Stimulated activated CD4-positive, alpha-beta T cell treated with anti-CD3 and anti-CD28 coated beads, Interleukin-4, amount 100 ng/mL, for 4 hours (primary cell): ENCODE results near the gene FOXP1.
"Not testable (repeated sequence)": the region's sequence is repeated elsewhere in the genome, so short reads cannot be mapped to it uniquely, and the experiment has no call there.

Source experiments
- DNase-seq, 2 experiments: peaks; one replicate each; pipeline ENCODE4 v3.0.0-alpha.2; 2020

Gene FOXP1

DNA sequence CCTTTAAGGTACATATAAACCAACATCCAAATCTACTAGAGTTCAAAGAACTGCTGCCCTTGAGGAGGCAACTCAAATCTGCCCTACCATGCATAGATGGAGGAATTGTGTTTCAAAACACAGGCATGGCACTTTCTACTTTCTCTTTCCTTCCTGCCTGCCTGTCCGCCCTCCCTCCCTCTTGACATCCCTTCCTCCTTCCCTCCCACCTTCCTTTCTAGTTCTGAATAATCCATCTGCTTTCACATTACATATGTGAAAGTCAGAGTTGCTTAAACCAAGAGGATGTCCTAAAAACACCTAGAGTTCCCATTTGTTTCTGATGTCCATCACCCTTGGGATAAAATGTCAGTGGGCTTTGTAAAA is 537.6 kb downstream of the FOXP1 start:
- no peak for DNase-seq

DNA sequence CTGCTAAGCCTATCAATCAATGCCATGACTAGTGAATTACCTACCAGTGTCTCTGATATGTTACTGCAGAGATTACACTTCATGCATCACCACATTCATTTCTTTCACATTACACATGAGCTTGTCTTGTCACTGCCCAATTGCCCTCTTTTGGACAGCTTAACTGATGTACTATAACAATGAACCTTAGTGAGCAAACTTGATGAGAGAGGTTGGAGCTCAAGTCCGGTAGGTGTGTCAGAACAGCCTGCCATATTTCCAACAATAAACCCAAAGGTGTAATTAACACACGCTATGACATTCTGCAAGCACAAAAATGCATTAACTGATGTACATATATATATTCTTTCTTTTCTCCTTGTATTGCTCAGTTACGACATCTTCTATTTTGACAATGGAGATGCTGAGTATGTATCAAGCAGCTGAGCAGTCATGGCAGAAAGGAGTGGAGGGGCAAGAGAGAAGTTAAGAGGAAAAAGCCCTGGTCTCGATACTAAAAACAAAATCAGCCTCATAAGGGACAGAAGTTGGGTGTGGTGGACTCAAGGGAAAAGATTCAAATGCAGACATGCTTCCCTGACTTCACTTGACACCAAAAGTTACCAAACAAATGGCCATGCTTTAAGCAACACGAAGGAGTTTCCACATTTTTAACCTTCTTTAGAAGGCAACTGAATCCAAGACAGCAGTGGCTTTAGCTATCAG is 538.2 kb downstream of the FOXP1 start:
- DNase-seq = no peak

DNA sequence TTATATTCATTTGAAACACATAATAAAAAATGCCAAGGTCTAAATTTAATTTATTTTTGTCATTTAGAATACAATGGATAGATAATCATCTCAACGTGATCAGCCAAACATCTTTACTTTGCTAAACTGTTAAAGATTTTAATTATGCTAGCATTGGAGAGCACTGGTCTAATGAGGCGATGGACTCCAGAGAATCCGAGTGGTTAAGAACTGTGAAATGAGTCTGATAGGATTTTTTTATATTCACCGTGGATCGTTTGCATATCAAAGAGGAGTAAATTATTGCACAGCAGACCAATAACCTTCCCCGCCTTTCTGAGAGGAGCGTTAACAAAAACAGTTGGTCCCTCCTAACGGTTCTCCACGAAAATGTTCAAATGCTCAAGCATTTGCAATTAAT is 540.8 kb downstream of the FOXP1 start:
- DNase-seq = no peak

DNA sequence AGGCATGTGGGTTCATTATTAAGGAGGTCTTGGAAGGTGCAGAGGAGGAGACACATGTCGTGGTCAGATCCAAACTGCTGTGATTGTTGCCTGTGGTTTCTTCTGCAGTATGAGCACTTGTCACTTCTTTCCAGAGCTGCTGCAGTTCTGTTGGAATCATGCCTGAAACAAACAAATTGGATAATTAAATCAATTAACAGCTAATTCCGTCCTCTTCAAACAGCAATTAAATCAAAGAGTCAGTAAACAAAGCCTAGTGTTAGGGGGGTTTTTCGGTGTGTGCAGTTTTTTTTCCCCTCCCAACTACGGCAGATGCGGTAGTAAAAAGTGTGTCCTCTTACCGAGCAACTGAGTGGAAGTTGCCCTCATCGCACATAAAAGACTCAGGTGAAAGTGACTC is 542.2 kb downstream of the FOXP1 start:
- DNase-seq = no peak

DNA sequence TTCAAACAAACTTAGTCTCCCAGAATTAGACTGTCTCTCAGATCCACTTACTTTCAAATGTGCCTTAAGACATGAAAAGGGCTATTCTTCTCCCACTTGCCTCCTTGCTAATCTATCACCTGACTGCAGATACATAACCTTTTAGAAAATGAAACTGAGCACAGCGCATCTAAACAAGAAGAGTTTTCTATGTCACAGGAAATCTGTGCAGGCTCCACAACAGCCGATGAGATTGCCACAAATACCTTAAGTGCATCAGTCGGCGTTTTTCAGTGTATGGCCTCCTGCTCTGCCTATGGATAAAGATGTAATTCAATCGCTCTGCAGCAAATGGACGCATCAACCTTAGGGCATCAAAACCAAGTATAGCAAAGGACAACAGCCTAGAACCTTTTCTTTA is 544.2 kb downstream of the FOXP1 start:
- no peak for DNase-seq

DNA sequence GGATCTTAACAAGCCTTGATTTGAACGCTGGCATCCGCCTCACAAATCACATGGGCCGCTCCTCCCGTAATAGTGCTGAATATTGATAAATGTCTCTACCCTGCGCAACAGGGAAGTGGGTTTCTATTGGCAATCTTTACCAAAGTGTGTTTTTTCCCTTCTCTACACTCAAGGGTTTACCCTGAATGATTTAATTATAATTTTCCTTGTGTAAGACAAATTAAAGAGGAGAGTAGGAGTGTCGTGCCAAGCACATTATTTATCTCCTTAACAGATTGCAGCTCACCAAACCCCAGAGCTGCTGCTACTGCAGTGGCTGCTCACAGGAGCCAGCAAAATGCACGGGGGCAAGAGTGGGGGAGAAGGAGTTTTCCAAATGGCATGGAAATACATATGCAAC is 545.8 kb downstream of the FOXP1 start:
- no peak for DNase-seq

DNA sequence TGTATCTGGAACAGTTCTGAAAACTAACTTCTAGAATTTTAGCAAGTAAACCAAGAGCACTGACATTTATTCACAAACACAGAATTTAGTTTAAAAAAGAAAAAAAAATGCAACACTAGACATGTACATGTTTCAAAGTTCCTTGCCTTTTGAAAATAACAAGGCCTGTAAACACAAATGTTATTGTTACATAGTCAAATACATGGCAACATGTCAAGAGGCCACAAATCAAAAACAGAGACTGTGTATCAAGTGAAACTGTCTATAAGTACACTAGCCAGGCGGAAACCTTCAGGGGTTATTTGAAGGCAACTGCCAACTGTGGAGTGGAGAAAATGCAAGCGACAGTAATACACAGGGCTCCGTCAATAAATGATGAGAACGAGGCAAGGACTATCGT is 547.6 kb downstream of the FOXP1 start:
- DNase-seq = no peak

DNA sequence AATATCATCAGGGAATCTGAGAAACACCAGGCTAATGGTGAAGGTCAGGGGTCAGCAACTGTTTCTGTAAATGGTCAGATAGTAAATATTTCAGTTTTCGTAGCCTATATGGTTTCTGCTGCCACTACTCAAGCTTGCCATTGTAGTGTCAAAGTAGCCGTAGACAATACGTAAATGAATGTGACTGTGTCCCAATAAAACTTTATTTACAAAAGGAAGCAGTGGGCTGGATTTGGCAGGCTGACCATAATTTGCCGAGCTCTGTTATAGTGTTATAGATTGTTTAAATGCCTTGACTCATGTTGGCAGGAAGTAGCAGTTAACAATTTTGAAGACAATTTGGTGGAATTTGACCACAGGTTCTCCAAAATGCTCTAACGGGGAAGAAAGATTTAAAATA is 548.2 kb downstream of the FOXP1 start:
- DNase-seq = no peak

DNA sequence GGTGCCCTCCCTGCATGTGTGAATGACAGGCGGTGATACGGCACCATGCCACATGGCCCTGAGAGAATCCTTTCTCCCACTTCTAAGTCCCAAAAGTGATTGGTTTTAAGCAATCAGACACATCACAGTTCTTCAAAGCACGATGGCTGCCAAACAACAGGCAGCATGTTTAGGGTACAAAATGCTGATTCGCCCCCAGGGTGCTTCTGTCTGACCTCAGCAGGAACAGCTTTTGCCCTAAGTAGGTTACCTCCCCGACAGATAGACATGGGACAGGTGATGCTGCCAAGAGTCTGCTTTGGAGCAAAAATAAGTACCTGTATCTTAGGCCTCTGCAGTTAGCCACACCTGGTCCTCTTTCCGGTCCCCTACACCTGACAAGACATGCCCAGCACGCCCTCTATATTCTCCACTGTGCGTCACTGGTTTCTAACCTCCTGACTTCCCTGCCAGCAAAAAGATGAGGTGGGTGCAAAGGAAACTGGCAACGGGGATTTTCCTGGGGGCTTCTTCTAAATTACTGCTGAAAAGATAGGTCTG is 549.8 kb downstream of the FOXP1 start:
- DNase-seq = no peak

DNA sequence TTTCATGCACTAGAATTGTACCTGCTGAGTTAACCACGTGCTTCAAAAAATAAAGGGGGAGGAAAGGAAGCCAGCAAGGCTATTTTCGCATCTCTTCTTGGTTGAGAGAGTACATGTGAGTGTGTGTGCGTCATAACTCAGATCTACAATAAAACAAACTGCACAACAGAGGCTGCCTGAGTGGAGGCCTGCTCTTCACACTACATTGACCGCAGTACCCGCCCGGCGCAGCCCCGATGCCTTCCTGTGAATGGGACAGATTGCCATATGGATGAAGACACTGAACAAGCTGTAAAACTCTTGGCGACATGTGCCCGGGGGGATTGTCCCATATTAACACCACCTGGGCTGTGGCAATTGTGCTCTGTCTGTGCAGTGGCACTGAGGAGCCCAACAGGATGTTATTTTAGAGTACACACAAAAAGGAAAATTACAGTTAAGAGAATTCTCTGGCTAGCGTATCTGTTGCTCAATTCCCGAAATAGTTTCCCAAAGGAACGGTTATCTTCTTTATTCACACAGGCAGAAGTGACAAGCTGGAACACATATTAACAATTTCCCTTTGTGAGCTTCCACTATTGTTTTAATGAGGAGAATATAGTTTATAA is 551.5 kb downstream of the FOXP1 start:
- no peak for DNase-seq

DNA sequence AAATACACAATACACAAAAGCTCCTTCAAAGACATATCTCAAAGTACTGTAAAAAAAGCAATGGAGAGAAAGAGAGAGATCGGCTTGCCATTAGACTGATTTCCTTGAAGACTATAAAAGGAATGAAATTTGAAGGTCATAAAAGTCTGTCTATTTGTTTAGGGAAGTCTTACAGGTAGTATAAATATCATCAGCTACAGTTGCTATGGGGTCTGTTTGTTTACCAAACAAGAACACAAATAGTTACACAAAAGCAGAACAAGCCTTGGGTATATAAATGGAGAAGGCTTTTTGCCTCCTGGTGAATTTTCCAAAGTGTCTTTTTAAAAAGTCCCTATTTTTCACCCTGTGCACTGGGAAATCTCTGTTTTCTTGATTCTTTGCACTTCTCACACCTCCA is 552.3 kb downstream of the FOXP1 start:
- no peak for DNase-seq

DNA sequence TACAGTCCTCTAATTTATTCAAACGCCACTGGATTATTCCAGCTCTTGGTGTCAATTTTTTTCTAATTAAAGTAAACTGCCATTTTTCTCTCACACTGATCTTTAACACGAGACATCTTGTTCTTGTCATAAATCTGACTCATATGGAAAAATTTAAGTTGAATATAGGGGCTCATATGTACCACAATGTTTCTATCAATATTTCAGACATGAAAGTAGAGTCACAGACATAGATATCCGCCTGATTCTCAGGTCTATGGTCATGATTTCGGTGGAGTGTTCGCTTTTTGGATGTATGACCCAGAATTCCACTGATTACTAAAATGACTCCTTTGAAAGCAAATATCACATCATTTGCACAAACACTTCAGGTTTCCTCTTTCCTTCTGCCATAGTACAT is 552.8 kb downstream of the FOXP1 start:
- no peak for DNase-seq

DNA sequence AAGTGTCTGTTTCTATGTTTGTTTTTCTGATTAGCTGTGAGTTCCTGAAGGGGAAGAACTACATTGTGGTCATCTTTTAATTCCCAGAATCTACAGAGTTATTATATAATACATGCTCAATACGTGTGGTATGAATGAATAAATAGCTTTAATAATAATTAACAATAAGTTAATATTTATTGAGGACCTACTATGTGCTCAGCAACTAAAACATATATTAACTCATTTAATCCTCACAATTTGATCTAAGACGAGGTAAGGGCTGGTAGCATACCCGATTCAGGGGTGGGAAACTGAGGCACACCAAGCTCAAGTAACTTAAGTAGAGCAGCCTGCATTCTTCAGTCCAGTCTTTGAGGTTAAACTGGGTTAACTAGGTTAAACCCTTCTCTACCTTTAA is 553.8 kb downstream of the FOXP1 start:
- DNase-seq = no peak

DNA sequence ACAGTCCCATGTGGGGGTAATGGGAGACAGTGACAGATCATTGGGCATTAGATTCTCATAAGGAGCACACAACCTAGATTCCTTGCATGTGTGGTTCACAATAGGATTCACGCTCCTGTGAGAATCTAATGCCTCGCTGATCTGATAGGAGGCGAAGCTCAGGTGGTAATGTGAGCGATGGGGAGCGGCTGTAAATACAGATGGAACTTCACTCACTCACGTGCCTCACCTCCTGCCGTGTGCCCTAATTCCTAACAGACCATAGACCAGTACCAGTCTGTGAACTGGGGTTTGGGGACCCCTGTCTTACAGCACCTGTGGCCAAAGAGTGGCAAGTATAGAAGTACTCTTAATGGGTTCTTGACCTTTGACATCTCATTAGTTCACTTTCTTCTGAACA is 554.7 kb downstream of the FOXP1 start:
- no peak for DNase-seq

DNA sequence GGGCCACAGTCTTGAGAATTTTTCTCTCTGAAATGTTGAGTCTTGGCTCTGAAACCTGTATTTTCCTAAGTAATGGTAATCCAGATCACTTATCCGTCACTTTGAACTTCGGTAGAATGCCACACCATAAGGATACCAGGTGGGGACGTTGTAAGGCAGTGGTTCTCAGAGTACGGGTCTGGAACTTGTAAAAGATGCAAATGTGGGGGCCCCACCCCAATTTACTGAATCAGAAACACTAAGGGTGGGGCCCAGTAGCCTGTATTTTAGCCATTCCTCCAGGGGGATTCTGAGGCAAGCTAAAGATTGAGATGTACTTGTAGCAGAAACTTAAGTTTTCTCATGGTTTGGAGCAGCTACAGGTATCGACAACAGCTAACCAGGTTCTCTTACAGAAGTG is 555.3 kb downstream of the FOXP1 start:
- no peak for DNase-seq

DNA sequence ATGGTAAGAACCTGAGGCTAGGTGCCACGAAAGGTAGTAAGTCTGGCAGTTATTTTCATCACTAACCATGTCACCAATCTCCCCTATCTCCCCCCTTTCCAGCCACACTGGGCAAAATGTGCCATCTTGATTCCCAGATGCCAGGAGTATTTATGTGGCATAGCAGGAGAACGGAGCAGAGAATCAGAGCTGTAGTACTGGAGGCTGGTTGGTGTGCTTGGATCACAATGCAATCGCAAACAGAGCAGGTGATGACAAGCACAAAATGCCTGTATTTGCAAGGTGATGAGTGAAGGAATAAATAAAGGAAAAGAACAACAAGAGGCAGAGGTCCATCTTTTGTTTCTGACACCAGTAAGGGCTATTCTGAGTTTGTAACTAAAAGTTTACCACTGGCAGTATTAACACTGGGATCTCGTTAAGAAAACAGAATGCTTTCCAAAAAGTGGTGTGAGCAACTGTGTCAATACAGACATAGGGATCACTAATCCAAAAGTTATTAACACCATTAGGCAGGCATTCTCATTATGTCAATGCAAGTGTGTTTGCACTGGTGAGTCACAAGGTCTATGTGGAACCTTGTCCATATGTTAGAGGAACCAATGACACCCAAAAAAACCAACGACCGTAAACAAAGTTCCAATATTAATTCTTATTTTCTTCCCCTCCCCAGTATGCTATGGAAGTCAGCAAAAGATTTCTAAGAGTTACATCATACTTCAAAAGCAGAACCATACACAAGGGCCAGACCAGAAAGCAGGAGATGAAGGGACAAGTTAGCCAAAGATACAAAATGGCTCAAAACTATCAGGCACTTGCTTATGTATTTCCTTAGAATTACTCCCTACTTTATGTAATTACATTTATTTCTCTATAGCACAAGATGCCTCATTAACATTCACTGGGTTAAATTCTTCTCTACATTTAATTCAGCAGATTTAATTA is 556.6 kb downstream of the FOXP1 start:
- no peak for DNase-seq

DNA sequence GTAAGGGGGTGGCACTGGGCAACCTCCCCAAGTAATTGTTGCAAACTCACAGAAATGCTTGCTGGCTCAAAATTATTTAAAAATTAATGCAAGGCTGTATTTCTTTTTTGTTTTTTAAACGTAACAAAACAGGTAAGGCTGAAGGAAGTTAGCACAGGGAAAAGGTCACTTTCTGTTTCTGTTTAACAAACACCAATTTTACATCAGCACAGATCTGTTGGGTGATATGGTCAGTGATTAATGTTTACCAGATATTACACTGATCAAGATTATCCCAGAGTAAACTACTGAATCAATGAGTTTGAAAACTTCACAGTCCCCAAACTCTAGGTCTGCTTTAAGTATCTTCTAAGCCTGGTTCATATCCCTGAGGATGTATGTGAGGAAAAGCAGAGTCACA is 558.0 kb downstream of the FOXP1 start:
- DNase-seq = no peak

DNA sequence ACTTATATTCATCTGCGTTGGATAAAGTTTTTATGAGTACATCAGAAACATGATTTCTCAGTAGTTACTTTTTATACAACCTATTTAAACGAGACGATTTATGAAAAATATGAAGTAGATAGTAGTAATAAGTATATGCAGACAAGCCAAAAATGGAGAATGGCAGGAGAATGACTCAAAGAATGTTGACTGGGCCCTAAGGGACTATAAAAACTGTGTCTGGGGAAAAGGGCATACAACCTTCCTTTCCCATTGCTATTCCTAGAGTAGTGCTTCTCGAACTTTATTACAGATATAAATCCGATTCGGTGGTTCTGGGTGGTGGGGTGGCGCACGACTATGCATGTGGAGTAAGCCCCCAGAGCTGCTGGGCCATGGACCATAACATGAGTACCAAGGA is 558.5 kb downstream of the FOXP1 start:
- no peak for DNase-seq

DNA sequence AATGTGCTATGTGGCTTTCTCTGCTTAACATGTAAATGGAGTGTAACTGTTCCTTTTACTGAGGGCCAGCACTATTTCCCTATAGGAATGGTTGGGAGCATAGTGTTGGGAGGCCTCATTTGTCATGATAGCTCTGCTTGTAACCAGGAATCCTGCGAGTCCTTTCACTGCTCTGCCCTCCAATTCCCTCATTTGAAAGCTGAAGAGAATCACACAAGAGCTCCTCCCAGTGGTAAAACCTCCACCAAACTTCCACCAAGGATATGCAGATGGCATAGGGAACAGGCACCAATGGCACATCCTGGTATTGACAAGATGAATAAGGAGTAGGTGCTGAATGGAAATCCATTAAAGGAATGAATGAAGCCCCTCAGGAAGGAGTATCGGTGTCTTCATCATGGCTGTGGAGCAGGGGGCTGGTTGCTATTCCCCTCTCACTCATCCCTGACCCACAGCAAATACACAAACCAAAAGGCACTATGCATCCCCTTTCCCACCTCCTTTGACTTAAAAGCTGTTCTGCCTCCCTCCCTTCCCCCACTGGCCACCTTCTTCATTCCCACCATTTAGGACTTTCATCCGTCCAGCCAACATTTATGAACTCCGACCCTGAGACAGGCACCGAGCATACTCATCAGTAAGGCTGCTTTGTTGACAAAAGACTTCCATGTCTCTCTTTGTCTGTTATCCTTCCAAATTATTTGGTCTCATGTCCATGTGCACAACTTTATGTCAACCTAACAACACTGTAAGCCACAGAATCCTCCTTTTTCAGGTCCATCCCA is 560.8 kb downstream of the FOXP1 start:
- DNase-seq = no peak

DNA sequence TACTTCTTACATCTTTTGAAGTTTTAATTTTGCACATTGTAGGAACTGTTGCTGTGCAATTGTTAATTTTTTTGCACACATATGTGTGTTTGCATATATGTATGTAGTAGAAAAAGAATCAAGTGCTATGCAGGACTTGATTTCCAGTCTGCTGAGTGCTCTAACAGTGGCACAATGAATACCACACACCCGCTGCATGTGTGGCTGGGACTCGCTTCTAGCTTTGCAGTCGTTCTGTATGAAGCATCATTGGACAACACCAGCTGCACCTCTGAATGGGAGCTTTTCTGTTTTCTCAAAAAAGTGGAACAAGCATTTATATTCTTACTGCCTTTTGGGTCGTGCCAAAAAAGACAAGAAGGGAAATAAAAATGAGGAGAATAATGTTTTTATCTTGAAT is 564.7 kb downstream of the FOXP1 start:
- DNase-seq = no peak

DNA sequence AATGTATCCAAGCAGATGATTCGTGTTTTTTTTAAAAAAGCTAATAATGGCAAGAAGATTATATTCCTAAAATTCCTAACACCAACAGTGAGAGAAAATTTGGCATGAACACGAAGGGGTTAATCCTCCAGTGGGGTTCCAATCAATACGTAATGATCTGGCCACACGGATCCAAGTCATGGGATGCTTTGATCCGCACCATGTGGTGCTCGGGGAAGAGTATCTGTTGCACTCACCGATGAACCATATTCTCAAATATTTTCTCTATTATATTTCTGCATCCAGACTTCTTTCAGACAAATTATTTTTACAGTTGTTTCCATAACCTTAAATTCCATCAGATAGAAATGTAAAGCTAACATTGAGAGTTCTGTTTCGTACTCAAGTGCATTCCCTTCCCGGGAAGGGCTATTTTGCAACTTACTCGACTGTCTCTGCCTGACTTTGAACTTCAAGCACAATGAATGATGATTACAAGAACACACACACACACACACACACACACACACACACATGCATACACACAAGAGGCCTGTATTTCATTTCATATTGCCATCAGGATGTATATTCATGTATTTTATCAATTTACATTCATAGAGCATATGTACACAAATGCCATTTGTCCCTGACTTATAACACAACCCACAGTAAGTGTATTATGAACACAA is 567.2 kb downstream of the FOXP1 start:
- no peak for DNase-seq

DNA sequence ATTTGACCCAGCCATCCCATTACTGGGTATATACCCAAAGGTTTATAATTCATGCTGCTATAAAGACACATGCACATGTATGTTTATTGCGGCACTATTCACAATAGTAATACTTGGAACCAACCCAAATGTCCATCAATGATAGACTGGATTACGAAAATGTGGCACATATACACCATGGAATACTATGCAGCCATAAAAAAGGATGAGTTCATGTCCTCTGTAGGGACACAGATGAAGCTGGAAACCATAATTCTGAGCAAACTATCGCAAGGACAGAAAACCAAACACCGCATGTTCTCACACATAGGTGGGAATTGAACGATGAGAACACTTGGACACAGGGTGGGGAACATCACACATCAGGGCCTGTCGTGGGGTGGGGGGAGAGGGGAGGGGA is 568.9 kb downstream of the FOXP1 start:
- not testable (repeated sequence) for DNase-seq
